NOMO-1 treated with DMSO at 0.1 percent for 48 hours (cell line): ENCODE results near the gene GMIP.
"Not testable (repeated sequence)": the region's sequence is repeated elsewhere in the genome, so short reads cannot be mapped to it uniquely, and the experiment has no call there.

Experiments used
- DNase-seq: peaks from one replicate; lab custom pipeline; 2025; ENCODE audit not compliant: unreplicated experiment; lab: John Stamatoyannopoulos, UW

Gene GMIP

GRCh38 chr19:19643158-19644053 is at the start of gene GMIP:
TSS of gene GMIP (minus strand) at chr19:19643657. CDS start at chr19:19643529, 128 bp downstream.
- peak; percentile 61 for DNase-seq

- no peak for DNase-seq
These were observed 48.2 kb upstream of the GMIP start for GRCh38 chr19:19691683-19692082.

- peak; percentile 10 for DNase-seq
These were observed 45.6 kb upstream of the GMIP start for GRCh38 chr19:19689023-19689422.

- peak; percentile 2 for DNase-seq
These were observed 43.6 kb upstream of the GMIP start for GRCh38 chr19:19687090-19687489.

- DNase-seq, result no peak
These were observed 43.1 kb upstream of the GMIP start for GRCh38 chr19:19686580-19686979.

GRCh38 chr19:19686119-19686518 is 42.7 kb upstream of the GMIP start:
- not testable (repeated sequence) for DNase-seq

GRCh38 chr19:19679176-19680073 is 36.0 kb upstream of the GMIP start:
- DNase-seq, result no peak

- DNase-seq, result no peak
These were observed 34.1 kb upstream of the GMIP start for GRCh38 chr19:19677579-19677978.

GRCh38 chr19:19674315-19674714 is 30.9 kb upstream of the GMIP start:
- DNase-seq, result no peak

- DNase-seq, result no peak
These were observed 29.4 kb upstream of the GMIP start for GRCh38 chr19:19672816-19673215.

- no peak for DNase-seq
These were observed 26.7 kb upstream of the GMIP start for GRCh38 chr19:19670070-19670551.

- DNase-seq, result peak; percentile 90
These were observed 25.0 kb upstream of the GMIP start, which contains the start of gene ZNF101 for GRCh38 chr19:19668230-19669012. TSS of gene ZNF101 (plus strand) at chr19:19668839. CDS start at chr19:19668964, 125 bp downstream.

- DNase-seq, result not testable (repeated sequence)
These were observed 22.0 kb upstream of the GMIP start for GRCh38 chr19:19665420-19665948.

GRCh38 chr19:19663256-19664120 is 20.0 kb upstream of the GMIP start, which contains the start of gene ATP13A1:
TSS of gene ATP13A1 (minus strand) at chr19:19663676. CDS start at chr19:19663666, 10 bp downstream.
- peak; percentile 97 for DNase-seq

- DNase-seq, result peak; percentile 40
These were observed 19.4 kb upstream of the GMIP start for GRCh38 chr19:19662871-19663255.

- DNase-seq, result no peak
These were observed 18.9 kb upstream of the GMIP start for GRCh38 chr19:19662344-19662743.

GRCh38 chr19:19661675-19662251 is 18.3 kb upstream of the GMIP start:
- peak; percentile 94 for DNase-seq

- DNase-seq, result no peak
These were observed 17.8 kb upstream of the GMIP start for GRCh38 chr19:19661141-19661674.
